ENCODE data around the gene BAZ2B.

DNA sequence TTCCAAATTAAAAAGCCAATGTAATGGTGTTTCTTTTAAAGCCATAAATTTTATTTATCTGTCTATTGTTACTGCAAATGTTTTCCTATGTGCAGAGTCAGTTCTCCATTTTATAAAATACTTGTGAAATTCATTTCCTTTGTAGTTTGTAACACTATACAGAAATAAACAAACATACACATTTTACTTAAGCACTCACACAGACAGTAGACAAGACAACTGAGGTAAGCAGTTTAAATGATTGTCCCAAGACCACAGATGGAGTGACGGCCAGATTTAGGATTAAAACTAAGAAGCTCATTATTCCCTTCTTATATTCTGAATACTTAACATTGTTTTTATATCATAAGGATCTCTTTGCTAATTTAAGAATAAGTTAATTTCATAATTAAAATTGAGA, 100.9 kb downstream of the BAZ2B start:
- no peak for TF ChIP-seq CTCF (IDR thresholded peaks at IDR 0.05)
- no peak for TF ChIP-seq SMC3 (IDR thresholded peaks at IDR 0.05; ENCODE audit: low read depth, low read length)
- TF ChIP-seq TEAD4 (IDR thresholded peaks at IDR 0.05; ENCODE audit: borderline replicate concordance, insufficient read depth): no peak
- no peak for TF ChIP-seq RFX5 (IDR thresholded peaks at IDR 0.05; ENCODE audit: low read length)
- no peak for TF ChIP-seq YY1 (IDR thresholded peaks at IDR 0.05; ENCODE audit: low read depth)
- no peak for TF ChIP-seq POLR2AphosphoS5 (IDR thresholded peaks at IDR 0.05; ENCODE audit: low read depth, low read length)
- TF ChIP-seq EP300 (IDR thresholded peaks at IDR 0.05; ENCODE audit: borderline replicate concordance in 1 of 2, low read depth in 1 of 2, low read length in 1 of 2): no peak
- TF ChIP-seq MXI1 (IDR thresholded peaks at IDR 0.05; ENCODE audit: low read depth, low read length): no peak
